Fibroblast of lung (primary cell): ENCODE measurements around the gene TUBGCP3.

Experiments used
- CTCF ChIP-seq, 2 donors: IDR thresholded peaks in 1 of 2; conservative IDR thresholded peaks in 1 of 2; 1 replicate in 1 of 2; 2 replicates in 1 of 2; pipeline ENCODE4 v1.5.1; 2011 to 2012; ENCODE audit warnings: low read length in 2 of 2, control low read depth in 1 of 2, inconsistent platforms in 1 of 2, low read depth in 1 of 2, mild to moderate bottlenecking in 1 of 2
- EZH2 ChIP-seq: IDR thresholded peaks from 2 replicates; pipeline ENCODE4 v1.5.1; 2012; ENCODE audit warnings: low read length, control low read depth, mild to moderate bottlenecking; ENCODE audit errors: missing control alignments

GRCh38 chr13:112435973-112436372 is 152.0 kb downstream of the TUBGCP3 start:
- no peak for TF ChIP-seq CTCF (conservative IDR thresholded peaks at IDR 0.05 in 1 of 2, IDR thresholded peaks at IDR 0.05 in 1 of 2; ENCODE audit: low read depth in 1 of 2, low read length in 2 of 2)
- TF ChIP-seq EZH2: no peak
